Lung (tissue), 12 donors: ENCODE data around the gene HS6ST2. TPM values are rescaled to one million over a fixed set of nuclear protein-coding genes. Genes with fewer than 3 reads are reported as not detected.

Experiments
- ATAC-seq: fragments of 200-7000 bp; cut with Tn5 transposase; one replicate; pipeline ENCODE4 v1.9.1; 2020; ENCODE audit warnings: moderate number of reproducible peaks; ENCODE audit not compliant: insufficient read depth, low FRiP score
- DNase-seq, 3 donors: peaks; one replicate each; pipeline ENCODE4 v3.0.0-alpha.2; 2013 to 2017
- H3K27ac ChIP-seq, 2 donors: one replicate each; pipeline ENCODE4 v1.5.1; 2013; ENCODE audit warnings: mild to moderate bottlenecking in 2 of 2, moderate library complexity in 2 of 2, control low read depth in 1 of 2, inconsistent platforms in 1 of 2, low read depth in 1 of 2, low read length in 1 of 2
- H3K27me3 ChIP-seq, 3 donors: one replicate each; pipeline ENCODE4 v1.5.1; 2013; ENCODE audit warnings: low read length in 2 of 3; ENCODE audit not compliant: control insufficient read depth in 3 of 3, insufficient read depth in 3 of 3
- H3K36me3 ChIP-seq, 4 donors: one replicate each; pipeline ENCODE4 v1.5.1; 2013; ENCODE audit warnings: low read length in 4 of 4, mild to moderate bottlenecking in 1 of 4, moderate library complexity in 1 of 4; ENCODE audit not compliant: control insufficient read depth in 4 of 4, insufficient read depth in 4 of 4
- H3K4me1 ChIP-seq, 5 donors: one replicate each; pipeline ENCODE4 v1.5.1; 2013; ENCODE audit warnings: low read length in 5 of 5, mild to moderate bottlenecking in 2 of 5, moderate library complexity in 1 of 5; ENCODE audit not compliant: control insufficient read depth in 5 of 5, insufficient read depth in 5 of 5
- H3K4me3 ChIP-seq: one replicate; pipeline ENCODE4 v1.5.1; 2013; ENCODE audit warnings: mild to moderate bottlenecking, control low read depth, moderate library complexity
- H3K9ac ChIP-seq, 2 donors: one replicate each; pipeline ENCODE4 v1.5.1; 2013; ENCODE audit warnings: low read length in 2 of 2, control low read depth in 1 of 2; ENCODE audit not compliant: insufficient read depth in 1 of 2
- H3K9me3 ChIP-seq, 4 donors: one replicate each; pipeline ENCODE4 v1.5.1; 2013; ENCODE audit warnings: low read length in 3 of 4, mild to moderate bottlenecking in 1 of 4, moderate library complexity in 1 of 4; ENCODE audit not compliant: control insufficient read depth in 4 of 4, insufficient read depth in 3 of 4
- CTCF ChIP-seq: IDR thresholded peaks from 2 replicates; pipeline ENCODE4 v1.5.1; 2012; ENCODE audit warnings: mild to moderate bottlenecking; ENCODE audit errors: control extremely low read depth, extremely low read depth
- WGBS, 2 donors: extraction: QIAGEN DNeasy Blood & Tissue Kit; methylation state at CpG; one replicate each; pipeline ENCODE4 v1.1.7; 2013; 5-methylcytosine and 5-hydroxymethylcytosine counted together
- polyA plus RNA-seq, 2 donors: library from polyadenylated mRNA; stranded (reverse); fragments of 200-250 nt; gene quantifications; one replicate each; pipeline ENCODE4 v1.2.1, GENCODE V29; 2013
- total RNA-seq, 2 donors: library from RNA; depleted of rRNA in 1 of 2; stranded (reverse); fragments of >200 nt in 1 of 2; gene quantifications; one replicate each; pipeline ENCODE4 v1.2.1, GENCODE V29; 2014 to 2021
- donor health status: control.
- donor health status: control.
- donor health status: Bipolar disorder and iron deficiency.
- donor health status: healthy.
- donor health status: DM: yes; HTN: yes; CAD: no.

HS6ST2 gene
- total and polyA plus RNA-seq, 4 donors: 0.28 to 14.3 (median 2.2) TPM

- H3K4me1 ChIP-seq: no peaks in the 10 kb centered on the region
- no peak for TF ChIP-seq CTCF
- H3K9me3 ChIP-seq: no peaks in the 10 kb centered on the region
- ATAC-seq (no peak), DNase-seq (peak in 1 of 3 donors; percentile 25)
- no peak overlapping the region for H3K4me3 ChIP-seq
- no peak overlapping the region for H3K27ac ChIP-seq
- WGBS, 2 donors: 13 to 29% methylated on average over 1 of the region's 1 CpG
- no peak overlapping the region for H3K9ac ChIP-seq
- no peaks in the 10 kb centered on the region for H3K36me3 ChIP-seq
- H3K27me3 ChIP-seq: peaks cover 0 to 45% (median 20%) of the 10 kb centered on the region in 3 donors
These were observed 247.7 kb downstream of the HS6ST2 start for GRCh38 chrX:132710656-132711155.

- no peak overlapping the region for H3K9ac ChIP-seq
- no peak overlapping the region for H3K4me3 ChIP-seq
- no peak for TF ChIP-seq CTCF
- ATAC-seq (no peak), DNase-seq (no peak)
- H3K4me1 ChIP-seq: no peaks in the 10 kb centered on the region
- H3K27ac ChIP-seq: no peak overlapping the region
- H3K36me3 ChIP-seq: no peaks in the 10 kb centered on the region
- peaks cover 0 to 57% (median 16%) of the 10 kb centered on the region in 3 donors for H3K27me3 ChIP-seq
- no peaks in the 10 kb centered on the region for H3K9me3 ChIP-seq
These were observed 249.9 kb downstream of the HS6ST2 start for GRCh38 chrX:132708529-132708928.

GRCh38 chrX:132704769-132705168 is 253.7 kb downstream of the HS6ST2 start:
- Histone ChIP-seq H3K27me3 (peaks cover 0 to 66% (median 16%) of the 10 kb centered on the region in 3 donors), H3K4me3 (no peak overlapping the region), H3K9ac (no peak overlapping the region), H3K36me3 (no peaks in the 10 kb centered on the region), H3K9me3 (no peaks in the 10 kb centered on the region), H3K4me1 (no peaks in the 10 kb centered on the region), H3K27ac (no peak overlapping the region)
- no peak for TF ChIP-seq CTCF
- DNase-seq: no peak
- no peak for ATAC-seq
- WGBS, 2 donors: 66 to 98% methylated on average over 2 of the region's 2 CpGs

GRCh38 chrX:132694382-132694781 is 264.0 kb downstream of the HS6ST2 start:
- Histone ChIP-seq H3K27me3 (peaks cover 6 to 26% (median 6%) of the 10 kb centered on the region in 3 donors), H3K36me3 (no peaks in the 10 kb centered on the region), H3K9me3 (no peaks in the 10 kb centered on the region), H3K4me3 (no peak overlapping the region), H3K4me1 (peaks cover 0 to 16% (median 0%) of the 10 kb centered on the region in 5 donors), H3K27ac (no peak overlapping the region), H3K9ac (no peak overlapping the region)
- no peak for TF ChIP-seq CTCF
- DNase-seq (no peak), ATAC-seq (no peak)
- 79 to 93% methylated on average over 3 of the region's 3 CpGs for WGBS, 2 donors
